H9 (cell line): ENCODE data around the gene CLPTM1L. TPM values are rescaled to one million over a fixed set of nuclear protein-coding genes. Genes with fewer than 3 reads are reported as not detected.

Source experiments
- DNase-seq: peaks from one replicate; pipeline ENCODE4 v3.0.0-alpha.2; 2017
- H2AFZ ChIP-seq: one replicate; pipeline ENCODE4 v1.6.1; 2013; ENCODE audit warnings: mild to moderate bottlenecking, low read length, control low read depth, moderate library complexity
- H2AK5ac ChIP-seq: 2 replicates; pipeline ENCODE4 v1.6.1; 2013; ENCODE audit warnings: low read length, control low read depth, mixed read lengths; ENCODE audit not compliant: insufficient read length
- H2BK120ac ChIP-seq: one replicate; pipeline ENCODE4 v1.6.1; 2013; ENCODE audit warnings: low read depth, mild to moderate bottlenecking, low read length, control low read depth, inconsistent platforms; ENCODE audit not compliant: poor library complexity, severe bottlenecking
- H2BK12ac ChIP-seq: 2 replicates; pipeline ENCODE4 v1.6.1; 2013; ENCODE audit warnings: low read length, control low read depth, mixed read lengths, low read depth; ENCODE audit not compliant: insufficient read length
- H2BK15ac ChIP-seq: 2 replicates; pipeline ENCODE4 v1.6.1; 2013; ENCODE audit warnings: low read depth, low read length, control low read depth
- H2BK20ac ChIP-seq: one replicate; pipeline ENCODE4 v1.6.1; 2013; ENCODE audit warnings: low read depth, mild to moderate bottlenecking, low read length, control low read depth, inconsistent platforms; ENCODE audit not compliant: poor library complexity, severe bottlenecking
- H2BK5ac ChIP-seq: 2 replicates; pipeline ENCODE4 v1.6.1; 2013; ENCODE audit warnings: low read length, control low read depth, mixed read lengths; ENCODE audit not compliant: insufficient read length
- H3K14ac ChIP-seq: 2 replicates; pipeline ENCODE4 v1.6.1; 2013; ENCODE audit warnings: low read length, control low read depth; ENCODE audit not compliant: insufficient read depth
- H3K18ac ChIP-seq: 2 replicates; pipeline ENCODE4 v1.6.1; 2013; ENCODE audit warnings: low read depth, mild to moderate bottlenecking, mixed read lengths, low read length, control low read depth; ENCODE audit not compliant: insufficient read length
- H3K23ac ChIP-seq: 2 replicates; pipeline ENCODE4 v1.6.1; 2013; ENCODE audit warnings: low read length, control low read depth, mixed read lengths, low read depth; ENCODE audit not compliant: insufficient read length
- H3K23me2 ChIP-seq: 2 replicates; pipeline ENCODE4 v1.6.1; 2013; ENCODE audit warnings: low read depth, mild to moderate bottlenecking, mixed read lengths, low read length, control low read depth; ENCODE audit not compliant: insufficient read length, poor library complexity, severe bottlenecking
- H3K27ac ChIP-seq: 2 replicates; pipeline ENCODE4 v1.5.1; 2013; ENCODE audit warnings: low read length, control low read depth, mixed read lengths, low read depth; ENCODE audit not compliant: insufficient read length
- H3K27me3 ChIP-seq: 2 replicates; pipeline ENCODE4 v1.6.1; 2013; ENCODE audit warnings: low read length, control low read depth, inconsistent platforms; ENCODE audit not compliant: insufficient read depth
- H3K4ac ChIP-seq: 2 replicates; pipeline ENCODE4 v1.6.1; 2013; ENCODE audit warnings: low read depth, mild to moderate bottlenecking, control low read depth, inconsistent platforms, low read length, moderate library complexity
- H3K4me1 ChIP-seq: 2 replicates; pipeline ENCODE4 v1.6.1; 2013; ENCODE audit warnings: low read length, control low read depth, inconsistent platforms; ENCODE audit not compliant: insufficient read depth
- H3K4me2 ChIP-seq: 2 replicates; pipeline ENCODE4 v1.6.1; 2013; ENCODE audit warnings: low read length, control low read depth, mixed read lengths; ENCODE audit not compliant: insufficient read length, insufficient read depth
- H3K56ac ChIP-seq: 2 replicates; pipeline ENCODE4 v1.6.1; 2013; ENCODE audit warnings: low read depth, mild to moderate bottlenecking, mixed read lengths, low read length, control low read depth; ENCODE audit not compliant: insufficient read length
- H3K79me1 ChIP-seq: 2 replicates; pipeline ENCODE4 v1.6.1; 2013; ENCODE audit warnings: low read depth, mild to moderate bottlenecking, moderate library complexity, low read length, control low read depth, inconsistent platforms; ENCODE audit not compliant: insufficient read depth, poor library complexity, severe bottlenecking
- H3K79me2 ChIP-seq: 2 replicates; pipeline ENCODE4 v1.6.1; 2013; ENCODE audit warnings: low read length, control low read depth, inconsistent platforms; ENCODE audit not compliant: insufficient read depth
- H3K9ac ChIP-seq: 2 replicates; pipeline ENCODE4 v1.6.1; 2013; ENCODE audit warnings: low read length, control low read depth, mixed read lengths; ENCODE audit not compliant: insufficient read length; ENCODE audit errors: extremely low read depth
- H3K9me3 ChIP-seq: one replicate; pipeline ENCODE4 v1.6.1; 2013; ENCODE audit warnings: low read depth, low read length, inconsistent platforms; ENCODE audit not compliant: control insufficient read depth
- H3T11ph ChIP-seq: one replicate; pipeline ENCODE4 v1.6.1; 2013; ENCODE audit warnings: mild to moderate bottlenecking, low read length, control low read depth, inconsistent platforms
- H4K20me1 ChIP-seq: one replicate; pipeline ENCODE4 v1.6.1; 2013; ENCODE audit not compliant: control insufficient read depth, insufficient read length, insufficient read depth
- H4K5ac ChIP-seq: 2 replicates; pipeline ENCODE4 v1.6.1; 2013; ENCODE audit warnings: low read depth, mild to moderate bottlenecking, mixed read lengths, low read length, control low read depth; ENCODE audit not compliant: insufficient read length
- H4K8ac ChIP-seq: replicated peaks from 2 replicates; pipeline ENCODE4 v1.6.1; 2013; ENCODE audit warnings: low read length, control low read depth, mixed read lengths, low read depth; ENCODE audit not compliant: insufficient read length
- H4K91ac ChIP-seq: 2 replicates; pipeline ENCODE4 v1.6.1; 2013; ENCODE audit warnings: low read depth, mild to moderate bottlenecking, moderate library complexity, mixed read lengths, low read length, control low read depth; ENCODE audit not compliant: insufficient read length
- H3K27ac Mint-ChIP-seq, 3 experiments: 2 replicates in 2 of 3; 3 replicates in 1 of 3; pipeline ENCODE4 v1.8.0; 2020 to 2021; ENCODE audit warnings: mixed read lengths in 3 of 3, mild to moderate bottlenecking in 1 of 3, moderate library complexity in 1 of 3
- H3K27me3 Mint-ChIP-seq: 2 replicates; pipeline ENCODE4 v1.8.0; 2021; ENCODE audit warnings: low read depth, mild to moderate bottlenecking, moderate library complexity, mixed read lengths
- H3K36me3 Mint-ChIP-seq, 3 experiments: 2 replicates in 2 of 3; 3 replicates in 1 of 3; pipeline ENCODE4 v1.8.0; 2020 to 2021; ENCODE audit warnings: low read depth in 3 of 3, mixed read lengths in 3 of 3; ENCODE audit not compliant: insufficient read depth in 1 of 3
- H3K4me1 Mint-ChIP-seq, 2 experiments: 2 replicates each; pipeline ENCODE4 v1.8.0; 2020; ENCODE audit warnings: mixed read lengths in 2 of 2
- H3K4me3 Mint-ChIP-seq, 2 experiments: 2 replicates in 1 of 2; 3 replicates in 1 of 2; pipeline ENCODE4 v1.8.0; 2020 to 2021; ENCODE audit warnings: mild to moderate bottlenecking in 2 of 2, mixed read lengths in 2 of 2, moderate library complexity in 1 of 2
- H3K9me3 Mint-ChIP-seq, 2 experiments: 2 replicates in 1 of 2; 3 replicates in 1 of 2; pipeline ENCODE4 v1.8.0; 2020; ENCODE audit warnings: mild to moderate bottlenecking in 2 of 2, mixed read lengths in 2 of 2, moderate library complexity in 1 of 2
- WGBS: extraction: QIAGEN DNeasy Blood & Tissue Kit; methylation state at CpG from one replicate; pipeline ENCODE4 v1.1.7; 2013; ENCODE audit warnings: missing lambda C conversion rate, low lambda C conversion rate, mixed read lengths; ENCODE audit not compliant: insufficient read length; ENCODE audit errors: extremely low coverage; 5-methylcytosine and 5-hydroxymethylcytosine counted together
- total RNA-seq: library from RNA; stranded (reverse); gene quantifications from 2 replicates; pipeline ENCODE4 v1.2.1, GENCODE V29; 2021
- TF ChIP-seq, protein P1 (sequence below): fragments of 200-600 bp; sonication (generic); conservative IDR thresholded peaks from 3 replicates; pipeline ENCODE4 v1.8.0; 2021; ENCODE audit warnings: antibody characterized with exemption, mild to moderate bottlenecking

CLPTM1L gene
- total RNA-seq, 1 experiment from 2014 or later = 108 TPM

DNA sequence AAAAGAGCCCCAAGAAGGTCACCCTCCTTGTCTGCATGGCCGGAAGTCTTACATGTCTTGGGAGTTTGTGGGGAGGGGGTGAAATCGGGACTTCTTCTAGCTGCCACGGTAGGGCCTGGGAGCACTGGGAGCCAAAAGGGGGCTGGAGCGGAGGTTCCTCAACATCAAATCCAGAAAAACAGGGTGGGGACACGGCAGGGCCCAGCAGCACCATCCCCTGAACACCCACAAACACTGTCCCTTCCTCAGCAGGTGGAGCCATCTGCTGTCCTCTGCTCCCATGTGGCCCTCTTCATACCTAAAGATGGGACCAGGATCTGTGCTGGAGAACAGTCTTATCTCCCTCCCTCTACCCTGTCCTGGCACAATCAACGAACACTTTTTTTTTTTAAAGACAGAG lies 52.8 kb downstream of the CLPTM1L start:
- no peaks in the 10 kb centered on the region for H3K27me3 ChIP-seq
- WGBS = no CpG with 5 or more reads among the region's 6 CpGs
- H3K9ac ChIP-seq = no peak overlapping the region

More for the DNA sequence above, 52.8 kb downstream of the CLPTM1L start:
- no peak overlapping the region for H3K27ac ChIP-seq
- H4K8ac ChIP-seq = no peak overlapping the region
- H3K27me3 Mint-ChIP-seq = peaks cover 12% of the 10 kb centered on the region
- H2AK5ac ChIP-seq = no peak overlapping the region
- H3K4me2 ChIP-seq = no peak overlapping the region
- no peak overlapping the region for H3K14ac ChIP-seq
- H3K79me2 ChIP-seq = no peaks in the 10 kb centered on the region
- no peaks in the 10 kb centered on the region for H3K4me1 ChIP-seq
- no peak overlapping the region for H2BK15ac ChIP-seq
- TF ChIP-seq, protein P1, sequence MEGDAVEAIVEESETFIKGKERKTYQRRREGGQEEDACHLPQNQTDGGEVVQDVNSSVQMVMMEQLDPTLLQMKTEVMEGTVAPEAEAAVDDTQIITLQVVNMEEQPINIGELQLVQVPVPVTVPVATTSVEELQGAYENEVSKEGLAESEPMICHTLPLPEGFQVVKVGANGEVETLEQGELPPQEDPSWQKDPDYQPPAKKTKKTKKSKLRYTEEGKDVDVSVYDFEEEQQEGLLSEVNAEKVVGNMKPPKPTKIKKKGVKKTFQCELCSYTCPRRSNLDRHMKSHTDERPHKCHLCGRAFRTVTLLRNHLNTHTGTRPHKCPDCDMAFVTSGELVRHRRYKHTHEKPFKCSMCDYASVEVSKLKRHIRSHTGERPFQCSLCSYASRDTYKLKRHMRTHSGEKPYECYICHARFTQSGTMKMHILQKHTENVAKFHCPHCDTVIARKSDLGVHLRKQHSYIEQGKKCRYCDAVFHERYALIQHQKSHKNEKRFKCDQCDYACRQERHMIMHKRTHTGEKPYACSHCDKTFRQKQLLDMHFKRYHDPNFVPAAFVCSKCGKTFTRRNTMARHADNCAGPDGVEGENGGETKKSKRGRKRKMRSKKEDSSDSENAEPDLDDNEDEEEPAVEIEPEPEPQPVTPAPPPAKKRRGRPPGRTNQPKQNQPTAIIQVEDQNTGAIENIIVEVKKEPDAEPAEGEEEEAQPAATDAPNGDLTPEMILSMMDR = no peak
- H2BK5ac ChIP-seq = no peak overlapping the region
- H4K5ac ChIP-seq = no peak overlapping the region
- DNase-seq = peak; percentile 21
- no peak overlapping the region for H3K4ac ChIP-seq
- no peak overlapping the region for H4K91ac ChIP-seq
- H2BK120ac ChIP-seq = no peak overlapping the region
- H3K18ac ChIP-seq = no peak overlapping the region
- no peaks in the 10 kb centered on the region for H4K20me1 ChIP-seq
- peaks cover 2% of the 10 kb centered on the region for H3K79me1 ChIP-seq
- H2BK20ac ChIP-seq = no peak overlapping the region
- H3K36me3 Mint-ChIP-seq = peaks cover 7 to 22% (median 15%) of the 10 kb centered on the region in 3 experiments
- H3K4me1 Mint-ChIP-seq = no peaks in the 10 kb centered on the region
- peaks cover 12% of the 10 kb centered on the region for H3K23me2 ChIP-seq
- no peak overlapping the region for H3K56ac ChIP-seq
- no peak overlapping the region for H2AFZ ChIP-seq
- H3T11ph ChIP-seq = no peak overlapping the region
- H3K9me3 ChIP-seq = no peaks in the 10 kb centered on the region
- no peak overlapping the region for H3K23ac ChIP-seq
- no peak overlapping the region; a peak in 1 of 7 replicates for H3K27ac Mint-ChIP-seq
- no peaks in the 10 kb centered on the region for H3K9me3 Mint-ChIP-seq
- H2BK12ac ChIP-seq = no peak overlapping the region
- H3K4me3 Mint-ChIP-seq = no peak overlapping the region; a peak in 1 of 5 replicates
